Neural cell (in vitro differentiated cells): ENCODE results near the gene H2BK1. TPM values are rescaled to one million over a fixed set of nuclear protein-coding genes. Genes with fewer than 3 reads are reported as not detected.

Experiments
- H2AFZ ChIP-seq: fragments of 200-600, 300-800 bp; sonication (generic), shearing (Covaris generic); 2 replicates; pipeline ENCODE4 v1.6.0; 2014; ENCODE audit warnings: low read depth, mild to moderate bottlenecking, antibody characterized with exemption, low read length, moderate library complexity
- H3F3A ChIP-seq: fragments of 200-600 bp; shearing (Covaris generic); 2 replicates; pipeline ENCODE4 v1.6.1; 2016; ENCODE audit warnings: mild to moderate bottlenecking, moderate library complexity, mixed read lengths, antibody characterized with exemption, low read length; ENCODE audit not compliant: insufficient read depth, poor library complexity, severe bottlenecking
- H3K27ac ChIP-seq: fragments of 200-600, 300-800 bp; sonication (generic), shearing (Covaris generic); 2 replicates; pipeline ENCODE4 v1.5.1; 2014; ENCODE audit warnings: mild to moderate bottlenecking, low read length, moderate library complexity
- H3K27me3 ChIP-seq: fragments of 300-800, 200-600 bp; sonication (generic), shearing (Covaris generic); 2 replicates; pipeline ENCODE4 v1.6.0; 2014; ENCODE audit warnings: mild to moderate bottlenecking, low read depth, low read length, moderate library complexity; ENCODE audit not compliant: insufficient read depth
- H3K36me3 ChIP-seq: fragments of 300-800, 200-600 bp; sonication (generic), shearing (Covaris generic); 2 replicates; pipeline ENCODE4 v1.5.1; 2014; ENCODE audit warnings: mild to moderate bottlenecking, antibody characterized with exemption, low read length, moderate library complexity; ENCODE audit not compliant: insufficient read depth
- H3K4me2 ChIP-seq: fragments of 300-800, 200-600 bp; sonication (generic), shearing (Covaris generic); 2 replicates; pipeline ENCODE4 v1.6.0; 2014; ENCODE audit warnings: mild to moderate bottlenecking, low read length
- H3K4me3 ChIP-seq: fragments of 300-800, 200-600 bp; sonication (generic), shearing (Covaris generic); 2 replicates; pipeline ENCODE4 v1.5.1; 2014; ENCODE audit warnings: mild to moderate bottlenecking, low read length, moderate library complexity
- H3K79me2 ChIP-seq: fragments of 200-600 bp; shearing (Covaris generic); replicated peaks from 2 replicates; pipeline ENCODE4 v1.6.0; 2014; ENCODE audit warnings: mild to moderate bottlenecking, low read length, moderate library complexity; ENCODE audit not compliant: insufficient read depth
- H3K9ac ChIP-seq: fragments of 300-800, 200-600 bp; sonication (generic), shearing (Covaris generic); 2 replicates; pipeline ENCODE4 v1.6.1; 2016; ENCODE audit warnings: mild to moderate bottlenecking, low read length, mixed read lengths
- H3K9me2 ChIP-seq: fragments of 200-600 bp; shearing (Covaris generic); 2 replicates; pipeline ENCODE4 v1.6.1; 2016; ENCODE audit warnings: mild to moderate bottlenecking, low read length, mixed read lengths; ENCODE audit not compliant: insufficient read depth
- H3K9me3 ChIP-seq: fragments of 200-600, 300-800 bp; sonication (generic), shearing (Covaris generic); 2 replicates; pipeline ENCODE4 v1.6.1; 2016; ENCODE audit warnings: mild to moderate bottlenecking, mixed run types, low read length, moderate library complexity, mixed read lengths
- H4K20me1 ChIP-seq: fragments of 200-600 bp; shearing (Covaris generic); 2 replicates; pipeline ENCODE4 v1.6.1; 2016; ENCODE audit warnings: mild to moderate bottlenecking, mixed run types; ENCODE audit not compliant: insufficient read depth
- EP300 ChIP-seq: fragments of 450-650 bp; conservative IDR thresholded peaks from 2 replicates; pipeline ENCODE4 v1.6.1; 2014; ENCODE audit warnings: antibody characterized with exemption, mild to moderate bottlenecking, moderate library complexity; ENCODE audit not compliant: poor library complexity, severe bottlenecking
- EZH2 ChIP-seq: fragments of 200-600, 300-800 bp; shearing (Covaris generic), sonication (generic); IDR thresholded peaks from 2 replicates; pipeline ENCODE4 v1.6.1; 2014; ENCODE audit warnings: antibody characterized with exemption, low read length, borderline replicate concordance, mild to moderate bottlenecking; ENCODE audit not compliant: insufficient read depth, poor library complexity, severe bottlenecking
- MXI1 ChIP-seq: fragments of 450-650 bp; conservative IDR thresholded peaks from 2 replicates; pipeline ENCODE4 v1.6.1; 2014; ENCODE audit warnings: antibody characterized with exemption, mild to moderate bottlenecking; ENCODE audit not compliant: poor library complexity, severe bottlenecking
- POLR2AphosphoS5 ChIP-seq: IDR thresholded peaks from 2 replicates; pipeline ENCODE4 v1.6.1; 2012
- RAD21 ChIP-seq: fragments of 450-650 bp; conservative IDR thresholded peaks from 2 replicates; pipeline ENCODE4 v1.6.1; 2014; ENCODE audit warnings: antibody characterized with exemption, mild to moderate bottlenecking, moderate library complexity
- REST ChIP-seq: IDR thresholded peaks from 2 replicates; pipeline ENCODE4 v1.6.1; 2012; ENCODE audit warnings: borderline replicate concordance
- SMC3 ChIP-seq: fragments of 450-650 bp; conservative IDR thresholded peaks from 2 replicates; pipeline ENCODE4 v1.6.1; 2014; ENCODE audit warnings: antibody characterized with exemption, mild to moderate bottlenecking, moderate library complexity; ENCODE audit not compliant: poor library complexity
- TAF1 ChIP-seq: IDR thresholded peaks from 2 replicates; pipeline ENCODE4 v1.6.1; 2012; ENCODE audit warnings: low read depth
- polyA plus RNA-seq: library from polyadenylated mRNA; depleted of rRNA; stranded (reverse); fragments of >200 nt; gene quantifications from 2 replicates; pipeline ENCODE4 v1.2.3, GENCODE V29; 2014
- TF ChIP-seq, protein P1 (sequence below): fragments of 450-650 bp; IDR thresholded peaks from 2 replicates; pipeline ENCODE4 v1.5.1; 2014; ENCODE audit warnings: antibody characterized with exemption, mild to moderate bottlenecking, moderate library complexity; ENCODE audit not compliant: poor library complexity, severe bottlenecking

The H2BK1 gene
- polyA plus RNA-seq, 1 donor from 2014 or later = not detected

- Histone ChIP-seq H2AFZ (no peak overlapping the region), H3F3A (no peaks in the 10 kb centered on the region), H3K79me2 (no peaks in the 10 kb centered on the region), H3K36me3 (no peaks in the 10 kb centered on the region), H3K9me2 (no peaks in the 10 kb centered on the region), H3K4me3 (no peak overlapping the region), H3K9me3 (no peaks in the 10 kb centered on the region), H3K27me3 (no peaks in the 10 kb centered on the region), H3K4me2 (no peak overlapping the region), H4K20me1 (no peaks in the 10 kb centered on the region), H3K9ac (no peak overlapping the region), H3K27ac (no peak overlapping the region)
- no peak for TF ChIP-seq RAD21
Observed at GRCh38 chr7:151240536-151240935, 30.2 kb upstream of the H2BK1 start.

DNA sequence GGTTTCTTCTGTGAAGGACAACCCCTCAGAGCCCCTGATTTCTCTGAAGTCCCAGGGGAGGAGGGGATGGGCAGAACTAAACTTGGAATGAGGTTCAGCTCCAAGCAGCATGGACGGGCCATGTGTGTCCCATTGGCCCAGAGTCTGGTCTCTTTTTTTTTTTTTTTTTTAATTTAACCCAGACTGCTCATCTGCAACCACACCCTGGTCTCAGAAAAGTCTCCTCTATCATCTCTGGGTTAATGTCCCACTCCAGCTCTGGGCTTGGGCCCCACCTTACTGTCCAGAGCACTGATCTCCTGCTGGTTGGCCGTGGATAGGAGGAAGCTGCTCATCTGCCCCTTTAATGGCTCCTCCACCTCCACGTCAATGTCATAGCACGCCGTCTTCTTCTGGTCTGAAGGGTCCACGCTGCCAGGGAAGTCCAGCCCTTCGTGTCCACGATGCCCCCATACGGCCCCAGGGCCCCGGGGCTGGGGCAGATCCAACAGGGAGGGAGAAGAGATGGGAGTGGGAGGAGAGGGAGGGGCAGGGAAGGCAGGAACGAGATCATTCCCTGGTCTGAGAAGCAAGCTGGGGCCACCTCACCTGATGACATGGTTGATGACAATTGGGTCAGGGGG is 29.7 kb upstream of the H2BK1 start:
- Histone ChIP-seq H3K9me3 (no peaks in the 10 kb centered on the region), H2AFZ (no peak overlapping the region), H3K9me2 (no peaks in the 10 kb centered on the region), H3K9ac (no peak overlapping the region), H3K79me2 (peaks cover under 1% of the 10 kb centered on the region), H3K36me3 (no peaks in the 10 kb centered on the region), H3K4me3 (no peak overlapping the region), H3F3A (no peaks in the 10 kb centered on the region), H3K27me3 (no peaks in the 10 kb centered on the region), H4K20me1 (no peaks in the 10 kb centered on the region), H3K4me2 (no peak overlapping the region), H3K27ac (no peak overlapping the region)
- TF ChIP-seq EP300 (no peak), MXI1 (no peak)

DNA sequence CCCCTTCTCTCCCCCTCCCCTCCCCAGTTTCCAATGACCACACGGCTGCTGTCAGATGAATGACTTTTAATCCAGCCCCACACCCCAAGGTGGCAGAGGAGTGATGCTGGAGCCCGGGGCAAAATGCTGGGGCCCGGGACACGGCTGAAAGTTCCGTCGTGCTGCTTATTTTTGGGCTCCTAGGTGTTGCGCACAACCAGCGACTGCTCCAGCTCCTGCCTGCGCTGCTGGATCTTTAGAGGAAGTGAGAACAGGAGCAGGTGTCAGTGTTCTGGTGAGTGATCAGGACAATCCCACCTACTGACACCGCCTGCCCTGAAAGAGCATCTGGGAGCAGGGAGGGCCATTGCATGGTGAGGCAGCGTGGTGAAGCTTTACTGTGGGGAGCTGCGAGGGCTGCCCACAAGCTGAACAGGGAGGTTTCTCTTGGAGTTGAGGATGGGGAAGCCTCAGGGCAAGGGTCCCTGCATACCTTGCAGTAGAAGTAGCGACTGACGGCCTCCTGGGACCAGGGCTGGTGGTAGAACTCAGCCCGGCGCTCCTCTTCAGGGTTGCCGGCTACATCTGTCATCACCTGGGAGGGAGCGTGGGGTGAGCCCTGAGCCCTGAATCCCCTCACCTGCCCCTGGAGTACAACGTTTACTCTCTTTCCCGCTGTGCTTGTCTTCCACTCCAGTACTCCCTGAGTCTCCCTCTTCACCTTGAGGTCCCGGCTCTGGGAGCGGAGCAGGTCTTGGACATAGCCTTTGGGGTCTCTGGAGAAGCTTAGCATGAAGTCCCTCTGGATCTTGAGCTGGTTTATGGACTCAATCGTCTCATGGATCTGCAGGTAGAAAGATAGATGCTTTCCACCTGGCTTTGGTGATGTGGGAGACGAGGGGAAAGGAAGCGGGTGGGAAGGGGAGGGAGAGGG is 28.9 kb upstream of the H2BK1 start:
- Histone ChIP-seq H3K79me2 (peaks cover 7% of the 10 kb centered on the region), H3K4me3 (no peak overlapping the region), H4K20me1 (no peaks in the 10 kb centered on the region)

More for the DNA sequence above, 28.9 kb upstream of the H2BK1 start:
- Histone ChIP-seq H3F3A (no peaks in the 10 kb centered on the region), H2AFZ (no peak overlapping the region), H3K9me3 (no peaks in the 10 kb centered on the region), H3K27ac (no peak overlapping the region), H3K9ac (no peak overlapping the region), H3K27me3 (no peaks in the 10 kb centered on the region), H3K36me3 (no peaks in the 10 kb centered on the region), H3K9me2 (no peaks in the 10 kb centered on the region), H3K4me2 (no peak overlapping the region)
- TF ChIP-seq MXI1 (no peak), TAF1 (no peak), POLR2AphosphoS5 (no peak), SMC3 (no peak), EP300 (no peak), EZH2 (no peak), REST (no peak), RAD21 (no peak)
- TF ChIP-seq, protein P1, sequence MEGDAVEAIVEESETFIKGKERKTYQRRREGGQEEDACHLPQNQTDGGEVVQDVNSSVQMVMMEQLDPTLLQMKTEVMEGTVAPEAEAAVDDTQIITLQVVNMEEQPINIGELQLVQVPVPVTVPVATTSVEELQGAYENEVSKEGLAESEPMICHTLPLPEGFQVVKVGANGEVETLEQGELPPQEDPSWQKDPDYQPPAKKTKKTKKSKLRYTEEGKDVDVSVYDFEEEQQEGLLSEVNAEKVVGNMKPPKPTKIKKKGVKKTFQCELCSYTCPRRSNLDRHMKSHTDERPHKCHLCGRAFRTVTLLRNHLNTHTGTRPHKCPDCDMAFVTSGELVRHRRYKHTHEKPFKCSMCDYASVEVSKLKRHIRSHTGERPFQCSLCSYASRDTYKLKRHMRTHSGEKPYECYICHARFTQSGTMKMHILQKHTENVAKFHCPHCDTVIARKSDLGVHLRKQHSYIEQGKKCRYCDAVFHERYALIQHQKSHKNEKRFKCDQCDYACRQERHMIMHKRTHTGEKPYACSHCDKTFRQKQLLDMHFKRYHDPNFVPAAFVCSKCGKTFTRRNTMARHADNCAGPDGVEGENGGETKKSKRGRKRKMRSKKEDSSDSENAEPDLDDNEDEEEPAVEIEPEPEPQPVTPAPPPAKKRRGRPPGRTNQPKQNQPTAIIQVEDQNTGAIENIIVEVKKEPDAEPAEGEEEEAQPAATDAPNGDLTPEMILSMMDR = no peak
